ENCODE results near the gene ODAD4.

ODAD4 gene

DNA sequence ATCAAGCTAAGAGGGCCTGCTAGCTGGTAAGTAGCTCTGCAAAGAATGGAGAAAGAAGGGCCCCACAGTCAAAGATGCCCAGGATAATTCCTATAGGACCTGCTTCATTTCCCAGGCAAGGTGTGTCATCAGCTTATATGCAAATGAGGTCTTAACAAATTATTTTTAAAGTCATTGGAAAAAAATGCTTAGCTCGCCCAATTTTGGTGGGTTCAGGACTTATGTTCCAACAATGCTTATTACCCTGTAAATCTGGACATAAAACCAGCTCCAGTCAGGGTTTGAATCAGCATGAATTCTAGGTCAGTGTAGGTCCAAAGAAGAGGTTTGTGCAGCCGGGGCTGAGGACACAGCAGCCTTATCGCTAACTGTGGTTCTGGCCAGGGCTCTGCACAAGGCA is 37.0 kb upstream of the ODAD4 start:
- Histone ChIP-seq H3K4me3 (replicated peaks; ENCODE audit: insufficient read depth, low read length) (no peak overlapping the region), H3K27me3 (ENCODE audit: insufficient read depth, poor library complexity, severe bottlenecking) (no peaks in the 10 kb centered on the region), H3K27ac (replicated peaks) (no peak overlapping the region)
- no peak for DNase-seq (ENCODE audit: low read depth in 1 of 2, low spot score in 1 of 2)
- no peak for TF ChIP-seq SPI1 (IDR thresholded peaks at IDR 0.05; ENCODE audit: borderline replicate concordance, low read depth)
- TF ChIP-seq, protein P1, sequence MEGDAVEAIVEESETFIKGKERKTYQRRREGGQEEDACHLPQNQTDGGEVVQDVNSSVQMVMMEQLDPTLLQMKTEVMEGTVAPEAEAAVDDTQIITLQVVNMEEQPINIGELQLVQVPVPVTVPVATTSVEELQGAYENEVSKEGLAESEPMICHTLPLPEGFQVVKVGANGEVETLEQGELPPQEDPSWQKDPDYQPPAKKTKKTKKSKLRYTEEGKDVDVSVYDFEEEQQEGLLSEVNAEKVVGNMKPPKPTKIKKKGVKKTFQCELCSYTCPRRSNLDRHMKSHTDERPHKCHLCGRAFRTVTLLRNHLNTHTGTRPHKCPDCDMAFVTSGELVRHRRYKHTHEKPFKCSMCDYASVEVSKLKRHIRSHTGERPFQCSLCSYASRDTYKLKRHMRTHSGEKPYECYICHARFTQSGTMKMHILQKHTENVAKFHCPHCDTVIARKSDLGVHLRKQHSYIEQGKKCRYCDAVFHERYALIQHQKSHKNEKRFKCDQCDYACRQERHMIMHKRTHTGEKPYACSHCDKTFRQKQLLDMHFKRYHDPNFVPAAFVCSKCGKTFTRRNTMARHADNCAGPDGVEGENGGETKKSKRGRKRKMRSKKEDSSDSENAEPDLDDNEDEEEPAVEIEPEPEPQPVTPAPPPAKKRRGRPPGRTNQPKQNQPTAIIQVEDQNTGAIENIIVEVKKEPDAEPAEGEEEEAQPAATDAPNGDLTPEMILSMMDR (IDR thresholded peaks at IDR 0.05; ENCODE audit: insufficient read depth, low read length) = no peak
- no peak for TF ChIP-seq POLR2AphosphoS5 (IDR thresholded peaks at IDR 0.05; ENCODE audit: low read depth)
- TF ChIP-seq GABPA (IDR thresholded peaks at IDR 0.05; ENCODE audit: low read depth) = no peak
- TF ChIP-seq, protein P2, sequence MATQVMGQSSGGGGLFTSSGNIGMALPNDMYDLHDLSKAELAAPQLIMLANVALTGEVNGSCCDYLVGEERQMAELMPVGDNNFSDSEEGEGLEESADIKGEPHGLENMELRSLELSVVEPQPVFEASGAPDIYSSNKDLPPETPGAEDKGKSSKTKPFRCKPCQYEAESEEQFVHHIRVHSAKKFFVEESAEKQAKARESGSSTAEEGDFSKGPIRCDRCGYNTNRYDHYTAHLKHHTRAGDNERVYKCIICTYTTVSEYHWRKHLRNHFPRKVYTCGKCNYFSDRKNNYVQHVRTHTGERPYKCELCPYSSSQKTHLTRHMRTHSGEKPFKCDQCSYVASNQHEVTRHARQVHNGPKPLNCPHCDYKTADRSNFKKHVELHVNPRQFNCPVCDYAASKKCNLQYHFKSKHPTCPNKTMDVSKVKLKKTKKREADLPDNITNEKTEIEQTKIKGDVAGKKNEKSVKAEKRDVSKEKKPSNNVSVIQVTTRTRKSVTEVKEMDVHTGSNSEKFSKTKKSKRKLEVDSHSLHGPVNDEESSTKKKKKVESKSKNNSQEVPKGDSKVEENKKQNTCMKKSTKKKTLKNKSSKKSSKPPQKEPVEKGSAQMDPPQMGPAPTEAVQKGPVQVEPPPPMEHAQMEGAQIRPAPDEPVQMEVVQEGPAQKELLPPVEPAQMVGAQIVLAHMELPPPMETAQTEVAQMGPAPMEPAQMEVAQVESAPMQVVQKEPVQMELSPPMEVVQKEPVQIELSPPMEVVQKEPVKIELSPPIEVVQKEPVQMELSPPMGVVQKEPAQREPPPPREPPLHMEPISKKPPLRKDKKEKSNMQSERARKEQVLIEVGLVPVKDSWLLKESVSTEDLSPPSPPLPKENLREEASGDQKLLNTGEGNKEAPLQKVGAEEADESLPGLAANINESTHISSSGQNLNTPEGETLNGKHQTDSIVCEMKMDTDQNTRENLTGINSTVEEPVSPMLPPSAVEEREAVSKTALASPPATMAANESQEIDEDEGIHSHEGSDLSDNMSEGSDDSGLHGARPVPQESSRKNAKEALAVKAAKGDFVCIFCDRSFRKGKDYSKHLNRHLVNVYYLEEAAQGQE (IDR thresholded peaks at IDR 0.05; ENCODE audit: insufficient replicate concordance, low read depth) = no peak

DNA sequence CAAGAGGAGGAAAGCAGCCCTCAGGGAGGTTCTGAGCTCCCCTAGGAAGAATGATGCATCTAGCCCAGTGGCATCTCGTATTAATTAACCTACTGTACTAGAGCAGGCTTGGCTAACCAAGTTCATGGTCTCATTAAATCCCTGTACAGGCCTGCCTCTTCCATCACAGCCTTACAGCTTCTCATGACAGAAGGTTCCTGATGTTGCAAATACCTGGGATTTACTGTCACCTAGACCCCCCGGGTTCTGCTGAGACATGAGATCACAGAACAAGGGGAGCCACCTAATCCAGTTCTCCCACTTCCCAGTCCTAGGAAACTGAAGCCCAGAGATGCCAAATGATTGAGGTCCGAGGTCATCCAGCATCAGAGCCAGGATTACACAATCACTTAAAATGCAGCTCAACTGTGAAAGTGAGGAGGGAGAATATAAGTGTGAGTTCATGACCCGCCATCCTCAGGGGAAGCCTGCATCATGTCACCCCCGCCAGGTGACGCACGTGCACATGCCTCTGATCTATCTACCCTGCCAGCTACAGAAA is 35.6 kb upstream of the ODAD4 start:
- TF ChIP-seq POLR2AphosphoS5 (IDR thresholded peaks at IDR 0.05; ENCODE audit: low read depth) (no peak), GABPA (IDR thresholded peaks at IDR 0.05; ENCODE audit: low read depth) (no peak), SPI1 (IDR thresholded peaks at IDR 0.05; ENCODE audit: borderline replicate concordance, low read depth) (no peak)
- TF ChIP-seq, protein P1 (IDR thresholded peaks at IDR 0.05; ENCODE audit: insufficient read depth, low read length) = no peak
- TF ChIP-seq, protein P2 (IDR thresholded peaks at IDR 0.05; ENCODE audit: insufficient replicate concordance, low read depth) = no peak
- Histone ChIP-seq H3K27me3 (ENCODE audit: insufficient read depth, poor library complexity, severe bottlenecking) (no peaks in the 10 kb centered on the region), H3K27ac (replicated peaks) (no peak overlapping the region), H3K4me3 (replicated peaks; ENCODE audit: insufficient read depth, low read length) (no peak overlapping the region)
- no peak for DNase-seq (ENCODE audit: low read depth in 1 of 2, low spot score in 1 of 2)

DNA sequence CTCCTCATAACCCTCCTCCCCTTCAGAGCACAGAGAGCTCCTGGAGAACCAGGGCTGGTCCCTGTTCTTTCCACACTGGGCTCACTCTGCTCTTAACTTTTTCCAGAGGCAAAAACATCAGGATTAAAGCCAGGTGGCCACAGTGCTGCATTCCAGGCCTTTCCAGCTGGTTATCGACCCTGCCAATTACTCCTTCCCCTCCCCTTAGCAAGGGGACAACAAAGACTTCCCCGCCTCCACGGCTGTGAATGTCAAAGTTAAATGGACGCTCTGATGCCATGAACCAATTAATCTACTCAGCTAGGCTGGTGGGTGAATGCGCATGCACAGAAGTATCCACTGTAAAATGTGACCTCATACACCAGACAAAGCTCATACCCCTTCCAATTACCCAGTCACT is 34.8 kb upstream of the ODAD4 start:
- no peak overlapping the region for H3K27ac ChIP-seq (replicated peaks)
- no peaks in the 10 kb centered on the region for H3K27me3 ChIP-seq (ENCODE audit: insufficient read depth, poor library complexity, severe bottlenecking)
- no peak for TF ChIP-seq POLR2AphosphoS5 (IDR thresholded peaks at IDR 0.05; ENCODE audit: low read depth)
- TF ChIP-seq, protein P1 (IDR thresholded peaks at IDR 0.05; ENCODE audit: insufficient read depth, low read length) = no peak
- TF ChIP-seq GABPA (IDR thresholded peaks at IDR 0.05; ENCODE audit: low read depth) = no peak
- TF ChIP-seq, protein P2 (IDR thresholded peaks at IDR 0.05; ENCODE audit: insufficient replicate concordance, low read depth) = no peak
- TF ChIP-seq SPI1 (IDR thresholded peaks at IDR 0.05; ENCODE audit: borderline replicate concordance, low read depth) = no peak
- H3K4me3 ChIP-seq (replicated peaks; ENCODE audit: insufficient read depth, low read length) = no peak overlapping the region
- DNase-seq (ENCODE audit: low read depth in 1 of 2, low spot score in 1 of 2) = no peak

Data from HL-60 (cell line).